SU-DHL-6 (cell line): Measurements from ENCODE around the gene LGALS9.

Experiments
- H2AFZ ChIP-seq: fragments of 200-600 bp; sonication (generic); 2 replicates; pipeline ENCODE4 v1.6.1; 2014; ENCODE audit warnings: low read depth, mild to moderate bottlenecking, moderate library complexity, mixed read lengths, antibody characterized with exemption, low read length; ENCODE audit not compliant: severe bottlenecking
- H3F3A ChIP-seq: fragments of 200-600 bp; shearing (Covaris generic); 2 replicates; pipeline ENCODE4 v1.6.0; 2016; ENCODE audit warnings: antibody characterized with exemption, mild to moderate bottlenecking; ENCODE audit not compliant: insufficient read depth
- H3K27ac ChIP-seq: fragments of 200-600 bp; sonication (generic); 2 replicates; pipeline ENCODE4 v1.5.1; 2016; ENCODE audit warnings: low read depth, mild to moderate bottlenecking, low read length, moderate library complexity, mixed read lengths
- H3K27me3 ChIP-seq: fragments of 200-600 bp; sonication (generic), shearing (Covaris generic); 2 replicates; pipeline ENCODE4 v1.6.0; 2014; ENCODE audit warnings: mild to moderate bottlenecking, low read length
- H3K36me3 ChIP-seq: fragments of 200-600 bp; sonication (generic); 2 replicates; pipeline ENCODE4 v1.6.1; 2014; ENCODE audit warnings: mild to moderate bottlenecking, low read length, mixed read lengths
- H3K4me2 ChIP-seq: fragments of 300-600, 200-600 bp; shearing (Covaris generic), sonication (generic); 2 replicates; pipeline ENCODE4 v1.6.0; 2014; ENCODE audit warnings: low read length, low read depth, mild to moderate bottlenecking; ENCODE audit not compliant: poor library complexity, severe bottlenecking
- H3K4me3 ChIP-seq: fragments of 200-600 bp; sonication (generic); 2 replicates; pipeline ENCODE4 v1.5.1; 2014; ENCODE audit warnings: antibody characterized with exemption, low read length, mild to moderate bottlenecking, mixed read lengths; ENCODE audit not compliant: insufficient read depth, poor library complexity, severe bottlenecking
- H3K79me2 ChIP-seq: fragments of 200-600 bp; sonication (generic); 2 replicates; pipeline ENCODE4 v1.6.1; 2014; ENCODE audit warnings: mild to moderate bottlenecking, low read length, moderate library complexity; ENCODE audit not compliant: insufficient read depth
- H3K9ac ChIP-seq: fragments of 200-600 bp; sonication (generic); 2 replicates; pipeline ENCODE4 v1.7.0; 2014; ENCODE audit warnings: mild to moderate bottlenecking, low read length
- H3K9me2 ChIP-seq: fragments of 200-600 bp; sonication (generic); replicated peaks from 2 replicates; pipeline ENCODE4 v1.6.1; 2014; ENCODE audit warnings: low read length; ENCODE audit not compliant: insufficient read depth
- H3K9me3 ChIP-seq: fragments of 200-600 bp; sonication (generic); 2 replicates; pipeline ENCODE4 v1.6.1; 2014; ENCODE audit warnings: low read length, mixed read lengths; ENCODE audit not compliant: insufficient read depth
- H4K20me1 ChIP-seq: fragments of 200-600 bp; sonication (generic); 2 replicates; pipeline ENCODE4 v1.6.1; 2014; ENCODE audit warnings: low read depth, mild to moderate bottlenecking, antibody characterized with exemption, low read length, moderate library complexity, mixed read lengths
- CTCF ChIP-seq: fragments of 200-600 bp; sonication (generic); IDR thresholded peaks from one replicate; pipeline ENCODE4 v1.5.1; 2017; ENCODE audit warnings: antibody characterized with exemption, mild to moderate bottlenecking, low read length, moderate library complexity; ENCODE audit not compliant: insufficient read depth, poor library complexity, severe bottlenecking
- EZH2phosphoT487 ChIP-seq: fragments of 200-600 bp; sonication (generic), shearing (Covaris generic); conservative IDR thresholded peaks from 2 replicates; pipeline ENCODE4 v1.6.1; 2018; ENCODE audit warnings: mild to moderate bottlenecking, antibody characterized with exemption, low read length, moderate library complexity, mixed read lengths

Gene LGALS9

GRCh38 chr17:27667656-27668487 lies 36.9 kb downstream of the LGALS9 start:
- Histone ChIP-seq H3K79me2 (no peaks in the 10 kb centered on the region), H3K9ac (no peak overlapping the region), H3K27ac (no peak overlapping the region), H3K27me3 (no peaks in the 10 kb centered on the region), H3K36me3 (no peaks in the 10 kb centered on the region), H2AFZ (no peak overlapping the region), H3K9me2 (no peaks in the 10 kb centered on the region), H3K9me3 (no peaks in the 10 kb centered on the region), H3K4me3 (no peak overlapping the region), H4K20me1 (no peaks in the 10 kb centered on the region), H3K4me2 (no peak overlapping the region), H3F3A (no peaks in the 10 kb centered on the region)
- TF ChIP-seq EZH2phosphoT487 (no peak), CTCF (no peak)

- no peak overlapping the region for H3K4me2 ChIP-seq
These were observed 37.5 kb downstream of the LGALS9 start for GRCh38 chr17:27668488-27668823.

GRCh38 chr17:27669136-27669535 lies 38.1 kb downstream of the LGALS9 start:
- no peaks in the 10 kb centered on the region for H3K79me2 ChIP-seq
- no peaks in the 10 kb centered on the region for H4K20me1 ChIP-seq
- H3K4me3 ChIP-seq = no peak overlapping the region
- H3K9ac ChIP-seq = no peak overlapping the region
- no peak overlapping the region for H2AFZ ChIP-seq
- no peaks in the 10 kb centered on the region for H3K36me3 ChIP-seq
- H3F3A ChIP-seq = no peaks in the 10 kb centered on the region
- no peaks in the 10 kb centered on the region for H3K9me3 ChIP-seq
- no peaks in the 10 kb centered on the region for H3K9me2 ChIP-seq
- no peaks in the 10 kb centered on the region for H3K27me3 ChIP-seq
- TF ChIP-seq CTCF (no peak), EZH2phosphoT487 (no peak)
- H3K4me2 ChIP-seq = no peak overlapping the region
- H3K27ac ChIP-seq = no peak overlapping the region

More at GRCh38 chr17:27668488-27668823, 37.5 kb downstream of the LGALS9 start:
- Histone ChIP-seq H3K9ac (no peak overlapping the region), H2AFZ (no peak overlapping the region), H3K9me2 (no peaks in the 10 kb centered on the region), H3K27me3 (no peaks in the 10 kb centered on the region), H4K20me1 (no peaks in the 10 kb centered on the region), H3K79me2 (no peaks in the 10 kb centered on the region), H3K4me3 (no peak overlapping the region), H3K27ac (no peak overlapping the region), H3F3A (no peaks in the 10 kb centered on the region), H3K9me3 (no peaks in the 10 kb centered on the region), H3K36me3 (no peaks in the 10 kb centered on the region)
- TF ChIP-seq CTCF (no peak), EZH2phosphoT487 (no peak)
